ENCODE measurements around the gene CDK6.
A peak's percentile ranks its signal among the peaks of the same experiment; 100 is the strongest.
"Not testable (repeated sequence)": the region's sequence is repeated elsewhere in the genome, so short reads cannot be mapped to it uniquely, and the experiment has no call there.

CDK6 gene

DNA sequence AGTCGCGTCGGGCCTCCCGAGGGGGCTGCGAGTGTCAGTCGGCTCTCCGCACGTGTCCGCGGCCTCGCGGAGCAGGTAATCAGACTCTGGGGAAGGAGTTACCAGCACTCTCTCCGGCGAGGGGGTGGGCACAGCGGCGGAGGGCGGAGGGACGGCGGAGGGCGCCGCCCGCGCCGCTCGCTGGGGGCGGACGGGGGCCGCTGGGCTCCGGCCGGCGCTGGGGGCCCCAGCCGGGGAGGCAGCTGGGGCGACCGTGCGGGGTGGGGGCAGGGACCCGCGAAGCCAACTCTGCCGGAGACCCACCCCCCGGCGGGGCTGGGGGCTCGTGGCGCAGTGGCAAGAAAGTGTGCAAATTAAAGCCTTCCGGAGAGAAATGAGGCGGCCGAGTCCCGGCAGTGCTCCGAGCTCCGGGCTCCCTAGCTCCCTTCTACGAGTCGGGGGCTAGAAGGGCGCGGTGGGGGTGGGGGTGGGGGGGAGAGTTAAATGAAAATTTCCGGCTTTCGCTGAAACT lies at the start of gene CDK6:
TSS of gene CDK6 (minus strand) at position 85 of the 511 bp plus-strand sequence. CDS start 3,250 bp downstream, outside the sequence.
- H3K4me1 Mint-ChIP-seq, result peaks cover 29% of the 10 kb centered on the region
- H3K4me3 Mint-ChIP-seq, result peak within 1 kb of the TSS; percentile 95
- peak within 1 kb of the TSS; percentile 83 for H3K27ac Mint-ChIP-seq
- no peaks in the 10 kb centered on the region for H3K36me3 Mint-ChIP-seq
- H3K27me3 Mint-ChIP-seq, result no peaks in the 10 kb centered on the region
- H3K9me3 Mint-ChIP-seq, result no peaks in the 10 kb centered on the region
- ATAC-seq (ENCODE audit: low read depth), result peak; percentile 46
- DNase-seq (ENCODE audit: low spot score in 2 of 2), result peak; percentile 46 to 59

DNA sequence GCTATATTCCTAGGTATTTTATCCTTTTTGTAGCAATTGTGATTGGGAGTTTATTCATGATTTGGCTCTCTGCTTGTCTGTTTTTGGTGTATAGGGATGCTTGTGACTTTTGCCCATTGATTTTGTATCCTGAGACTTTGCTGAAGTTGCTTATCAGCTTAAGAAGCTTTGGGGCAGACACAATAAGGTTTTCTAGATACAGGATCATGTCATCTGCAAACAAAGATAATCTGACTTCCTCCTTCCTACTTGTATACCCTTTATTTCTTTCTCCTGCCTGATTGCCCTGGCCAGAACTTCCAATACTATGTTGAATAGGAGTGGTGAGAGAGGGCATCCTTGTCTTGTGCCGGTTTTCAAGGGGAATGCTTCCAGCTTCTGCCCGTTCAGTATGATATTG lies 49.7 kb upstream of the CDK6 start:
- not testable (repeated sequence) for ATAC-seq (ENCODE audit: low read depth); H3K4me3 Mint-ChIP-seq; H3K27me3 Mint-ChIP-seq

DNA sequence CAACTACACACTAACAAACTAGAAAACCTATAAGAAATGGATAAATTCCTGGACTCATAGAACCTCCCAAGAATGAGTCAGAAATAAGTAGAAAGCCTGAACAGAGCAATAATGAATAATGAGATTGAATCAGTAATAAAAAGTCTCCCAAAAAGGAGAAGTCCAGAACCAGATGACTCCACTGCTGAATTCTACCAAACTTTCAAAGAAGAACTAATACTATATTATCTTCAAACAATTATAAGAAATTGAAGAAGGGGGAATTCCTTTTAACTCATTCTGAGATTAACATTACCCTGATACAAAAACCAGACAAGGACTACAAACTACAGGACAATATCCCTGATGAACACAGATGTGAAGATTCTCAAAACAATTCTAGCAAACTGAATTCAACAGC lies 47.8 kb upstream of the CDK6 start:
- DNase-seq (ENCODE audit: low spot score in 2 of 2), result no peak
- no peaks in the 10 kb centered on the region for H3K4me1 Mint-ChIP-seq
- no peaks in the 10 kb centered on the region for H3K36me3 Mint-ChIP-seq
- no peak overlapping the region for H3K27ac Mint-ChIP-seq
- no peaks in the 10 kb centered on the region for H3K27me3 Mint-ChIP-seq
- peak; percentile 21 for ATAC-seq (ENCODE audit: low read depth)
- H3K9me3 Mint-ChIP-seq, result peaks cover 16% of the 10 kb centered on the region
- H3K4me3 Mint-ChIP-seq, result no peak overlapping the region

More for the DNA sequence above, 49.7 kb upstream of the CDK6 start:
- DNase-seq (ENCODE audit: low spot score in 2 of 2); H3K27ac Mint-ChIP-seq; H3K4me1 Mint-ChIP-seq; H3K36me3 Mint-ChIP-seq: not testable (repeated sequence)
- peaks cover 16% of the 10 kb centered on the region for H3K9me3 Mint-ChIP-seq

DNA sequence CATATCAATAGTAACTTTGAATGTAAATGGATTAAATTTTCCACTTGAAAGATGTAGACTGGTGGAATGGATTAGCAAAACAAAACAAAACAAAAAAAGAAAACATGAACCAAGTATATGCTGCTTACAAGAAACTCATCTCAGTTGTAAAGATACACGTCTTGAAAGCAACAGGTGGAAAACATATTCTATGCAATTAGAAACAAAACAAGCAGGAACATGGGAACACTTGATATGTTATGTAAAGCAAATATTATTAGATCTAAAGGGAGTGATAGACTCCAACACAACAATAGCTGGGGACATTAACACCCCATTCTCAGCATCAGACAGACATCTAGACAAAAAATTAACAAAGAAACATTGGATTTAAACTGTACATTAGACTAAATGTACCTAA lies 46.4 kb upstream of the CDK6 start:
- DNase-seq (ENCODE audit: low spot score in 2 of 2) (no peak), ATAC-seq (ENCODE audit: low read depth) (no peak)
- H3K27ac Mint-ChIP-seq, result no peak overlapping the region
- H3K27me3 Mint-ChIP-seq, result no peaks in the 10 kb centered on the region
- no peaks in the 10 kb centered on the region for H3K36me3 Mint-ChIP-seq
- H3K4me3 Mint-ChIP-seq, result no peak overlapping the region
- peaks cover 16% of the 10 kb centered on the region for H3K9me3 Mint-ChIP-seq
- no peaks in the 10 kb centered on the region for H3K4me1 Mint-ChIP-seq

DNA sequence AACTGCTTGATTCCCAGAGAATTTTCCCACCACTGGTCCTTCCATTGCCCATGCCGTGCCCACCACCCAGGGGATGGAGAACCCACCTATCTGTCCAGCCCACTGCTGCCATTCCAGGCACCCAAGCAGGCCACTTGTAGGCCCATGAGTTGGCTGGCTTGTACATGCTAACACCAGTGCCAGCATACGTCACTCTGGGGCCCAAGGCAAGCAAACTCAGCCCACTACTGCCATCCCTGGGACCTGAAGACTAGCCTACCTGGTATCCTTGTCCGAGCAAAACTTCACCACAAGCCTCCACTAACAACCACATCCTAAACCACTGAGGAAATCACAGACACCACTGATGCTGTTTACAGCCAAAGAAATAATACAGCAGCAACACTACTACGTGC lies 44.7 kb upstream of the CDK6 start:
- Mint-ChIP-seq H3K9me3 (peaks cover 14% of the 10 kb centered on the region), H3K4me1 (no peaks in the 10 kb centered on the region), H3K27ac (no peak overlapping the region), H3K36me3 (no peaks in the 10 kb centered on the region), H3K4me3 (no peak overlapping the region), H3K27me3 (no peaks in the 10 kb centered on the region)
- no peak for ATAC-seq (ENCODE audit: low read depth)
- DNase-seq (ENCODE audit: low spot score in 2 of 2), result no peak

DNA sequence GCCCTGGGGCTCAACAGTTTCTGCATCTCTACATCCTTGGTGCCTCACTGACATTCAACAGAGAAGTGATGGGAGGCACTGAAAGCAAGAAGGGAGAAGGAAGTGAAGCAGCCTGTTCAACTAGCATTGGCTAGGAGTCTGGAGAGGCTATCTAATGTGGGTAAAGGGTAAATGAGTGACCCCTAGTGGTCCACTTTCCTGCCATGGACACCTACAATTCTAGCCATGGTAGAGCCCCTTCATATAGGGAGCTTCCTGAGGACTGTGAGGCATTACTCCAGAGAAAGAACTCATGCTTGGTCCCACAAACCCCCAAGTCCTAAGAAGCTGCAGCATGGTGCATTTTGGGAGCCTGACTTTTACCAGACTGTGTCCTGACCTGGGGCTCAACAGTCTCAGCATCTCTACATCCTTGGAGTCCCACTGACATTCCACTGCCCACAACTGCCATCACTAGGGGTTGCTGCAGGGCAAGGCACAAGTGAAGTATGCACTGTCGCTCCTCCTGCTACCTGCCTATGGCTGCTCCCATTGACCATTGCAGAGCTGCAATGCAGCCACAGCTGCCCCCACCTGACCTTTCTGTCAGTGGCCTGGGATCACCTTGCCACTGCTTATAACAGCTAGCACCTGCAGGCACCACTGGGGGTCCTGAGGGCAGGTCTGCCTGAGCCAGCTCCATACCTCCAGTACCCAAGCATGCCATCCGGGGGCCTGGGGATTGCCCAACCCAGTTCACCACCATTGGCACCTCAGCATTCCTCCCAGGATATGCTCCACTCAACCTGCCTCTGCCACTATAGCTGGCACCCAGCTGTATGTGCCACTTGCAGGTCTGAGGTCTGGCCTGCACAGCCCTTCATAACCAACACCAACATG lies 44.1 kb upstream of the CDK6 start:
- Mint-ChIP-seq H3K27ac (no peak overlapping the region), H3K9me3 (peaks cover 12% of the 10 kb centered on the region), H3K27me3 (no peaks in the 10 kb centered on the region), H3K4me3 (no peak overlapping the region), H3K36me3 (no peaks in the 10 kb centered on the region), H3K4me1 (no peaks in the 10 kb centered on the region)
- no peak for ATAC-seq (ENCODE audit: low read depth)
- no peak for DNase-seq (ENCODE audit: low spot score in 2 of 2)

DNA sequence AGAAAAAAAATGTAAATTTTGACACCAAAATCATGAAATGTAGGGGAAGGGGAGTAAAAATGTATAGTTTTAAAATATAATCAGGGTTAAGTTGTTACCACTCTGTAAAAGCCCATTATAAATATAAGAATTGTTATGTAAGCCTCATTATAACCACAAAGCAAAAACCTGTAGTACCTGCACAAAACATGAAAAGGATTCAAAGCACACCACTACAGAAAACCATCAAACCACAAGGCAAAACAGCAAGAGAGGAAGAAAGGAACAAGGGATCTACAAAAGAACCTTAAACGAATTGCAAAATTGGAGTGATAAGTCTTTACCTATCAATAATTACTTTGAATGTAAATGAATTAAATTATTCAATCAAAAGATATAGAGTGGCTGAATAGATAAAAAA lies 41.0 kb upstream of the CDK6 start:
- ATAC-seq (ENCODE audit: low read depth) (no peak), DNase-seq (ENCODE audit: low spot score in 2 of 2) (no peak)
- Mint-ChIP-seq H3K27ac (no peak overlapping the region), H3K9me3 (peaks cover 7% of the 10 kb centered on the region), H3K27me3 (peaks cover under 1% of the 10 kb centered on the region), H3K36me3 (no peaks in the 10 kb centered on the region), H3K4me1 (no peaks in the 10 kb centered on the region), H3K4me3 (no peak overlapping the region)

DNA sequence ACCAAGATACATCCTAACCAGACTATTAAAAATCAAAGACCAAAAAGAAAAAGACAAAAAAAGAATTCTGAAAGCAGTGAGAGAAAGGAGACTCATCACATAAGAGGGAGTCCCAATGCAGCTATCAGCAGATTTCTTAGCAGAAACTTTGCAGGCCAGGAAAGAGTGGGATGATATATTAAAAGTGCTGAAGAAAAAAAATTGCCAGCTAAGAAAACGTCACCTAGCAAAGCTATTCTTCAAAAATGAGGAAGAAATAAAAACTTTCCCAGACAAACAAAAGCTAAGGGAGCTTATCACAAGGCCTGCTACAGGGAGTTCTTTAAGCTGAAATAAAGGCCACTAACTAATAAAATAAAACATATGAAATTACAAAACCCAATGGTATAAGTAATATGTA lies 40.5 kb upstream of the CDK6 start:
- peaks cover 4% of the 10 kb centered on the region for H3K9me3 Mint-ChIP-seq
- no peak for ATAC-seq (ENCODE audit: low read depth)
- no peaks in the 10 kb centered on the region for H3K36me3 Mint-ChIP-seq
- no peak for DNase-seq (ENCODE audit: low spot score in 2 of 2)
- no peaks in the 10 kb centered on the region for H3K4me1 Mint-ChIP-seq
- no peak overlapping the region for H3K27ac Mint-ChIP-seq
- peaks cover 2% of the 10 kb centered on the region for H3K27me3 Mint-ChIP-seq
- H3K4me3 Mint-ChIP-seq, result no peak overlapping the region

DNA sequence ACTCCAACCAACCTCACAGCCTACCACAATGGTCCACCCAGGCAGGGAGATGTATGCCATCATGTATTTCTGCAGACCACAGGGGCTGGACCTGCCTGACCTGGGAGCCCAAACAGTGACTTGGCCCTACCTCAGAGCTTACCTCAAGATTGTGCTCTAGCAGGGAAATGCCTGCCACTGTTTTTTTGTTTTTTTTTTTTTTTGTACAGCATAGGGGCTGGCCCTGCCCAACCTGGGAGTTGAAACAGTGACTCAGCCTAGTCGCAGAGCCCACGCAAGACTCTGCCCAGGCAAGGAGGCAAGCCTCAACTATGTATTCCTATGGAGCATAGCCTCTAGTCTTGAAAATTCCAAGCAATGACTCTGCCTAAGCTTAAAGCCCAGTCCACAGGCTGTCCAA lies 39.3 kb upstream of the CDK6 start:
- Mint-ChIP-seq H3K36me3 (no peaks in the 10 kb centered on the region), H3K4me3 (no peak overlapping the region), H3K27me3 (peaks cover 2% of the 10 kb centered on the region), H3K27ac (no peak overlapping the region), H3K9me3 (no peaks in the 10 kb centered on the region), H3K4me1 (no peaks in the 10 kb centered on the region)
- ATAC-seq (ENCODE audit: low read depth) (no peak), DNase-seq (ENCODE audit: low spot score in 2 of 2) (no peak)

DNA sequence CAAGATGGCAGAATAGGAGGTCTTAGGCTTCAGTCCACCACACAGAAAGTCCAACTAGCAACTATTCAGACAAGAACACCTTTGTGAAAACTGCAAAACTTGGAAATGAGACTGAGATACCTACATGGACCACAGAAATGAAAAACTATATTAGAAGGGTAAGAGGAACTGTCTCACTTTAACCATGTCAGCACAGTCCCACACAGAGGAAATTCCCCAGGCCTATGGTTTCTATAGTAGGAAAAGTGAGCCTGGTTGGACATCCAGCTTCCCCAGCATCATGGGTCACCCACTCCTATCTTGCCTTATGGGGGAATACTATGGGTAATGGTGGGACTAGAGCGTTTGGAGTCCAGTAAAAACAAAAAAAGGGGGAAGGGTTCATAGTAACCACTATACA lies 38.8 kb upstream of the CDK6 start:
- Mint-ChIP-seq H3K4me3 (no peak overlapping the region), H3K9me3 (no peaks in the 10 kb centered on the region), H3K4me1 (no peaks in the 10 kb centered on the region), H3K27ac (no peak overlapping the region), H3K27me3 (peaks cover 2% of the 10 kb centered on the region), H3K36me3 (no peaks in the 10 kb centered on the region)
- ATAC-seq (ENCODE audit: low read depth) (no peak), DNase-seq (ENCODE audit: low spot score in 2 of 2) (no peak)

DNA sequence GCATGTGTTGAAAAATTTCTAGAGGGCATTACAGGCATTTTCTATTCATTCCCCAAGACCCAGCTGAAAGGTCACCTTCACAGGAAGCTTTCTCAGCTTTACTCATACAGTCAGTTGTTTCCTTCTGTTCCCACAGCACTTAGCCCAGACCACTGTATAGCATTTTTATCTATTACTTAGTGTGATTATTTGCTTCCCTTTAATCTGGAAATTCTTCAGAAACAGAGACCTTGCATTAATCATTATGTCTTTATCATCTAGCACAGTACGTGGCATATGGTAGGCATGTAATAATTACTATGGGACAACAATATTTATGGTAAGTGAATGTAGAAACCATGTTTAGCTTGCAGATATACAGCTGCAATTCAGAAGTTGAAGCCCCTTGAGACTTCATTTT lies 38.2 kb upstream of the CDK6 start:
- Mint-ChIP-seq H3K4me1 (no peaks in the 10 kb centered on the region), H3K27me3 (peaks cover 3% of the 10 kb centered on the region), H3K9me3 (peaks cover 3% of the 10 kb centered on the region), H3K36me3 (peaks cover 3% of the 10 kb centered on the region), H3K4me3 (no peak overlapping the region), H3K27ac (no peak overlapping the region)
- DNase-seq (ENCODE audit: low spot score in 2 of 2), result no peak
- ATAC-seq (ENCODE audit: low read depth), result no peak

DNA sequence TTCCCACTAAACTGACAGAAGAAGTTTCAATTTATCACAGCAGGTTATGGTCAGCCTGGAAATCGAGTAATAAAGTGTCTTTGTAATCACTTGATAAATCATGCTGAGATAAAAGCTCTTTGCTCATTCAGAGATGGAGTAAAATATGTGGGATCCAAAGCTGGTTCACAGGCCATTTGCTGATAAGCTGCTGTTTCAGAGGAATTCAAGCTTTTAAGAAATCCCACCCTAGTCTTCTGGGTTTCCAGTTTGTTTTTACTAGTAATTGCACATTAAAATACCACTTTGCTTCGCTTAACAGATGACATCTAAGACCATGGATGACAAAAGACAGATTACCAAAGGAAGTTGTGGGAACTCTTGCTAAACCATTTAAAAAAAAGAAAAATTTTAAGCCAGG lies 37.4 kb upstream of the CDK6 start:
- no peak for DNase-seq (ENCODE audit: low spot score in 2 of 2)
- Mint-ChIP-seq H3K9me3 (peaks cover 4% of the 10 kb centered on the region), H3K27ac (no peak overlapping the region), H3K4me3 (no peak overlapping the region), H3K27me3 (peaks cover 3% of the 10 kb centered on the region), H3K4me1 (no peaks in the 10 kb centered on the region), H3K36me3 (peaks cover 4% of the 10 kb centered on the region)
- ATAC-seq (ENCODE audit: low read depth), result no peak

DNA sequence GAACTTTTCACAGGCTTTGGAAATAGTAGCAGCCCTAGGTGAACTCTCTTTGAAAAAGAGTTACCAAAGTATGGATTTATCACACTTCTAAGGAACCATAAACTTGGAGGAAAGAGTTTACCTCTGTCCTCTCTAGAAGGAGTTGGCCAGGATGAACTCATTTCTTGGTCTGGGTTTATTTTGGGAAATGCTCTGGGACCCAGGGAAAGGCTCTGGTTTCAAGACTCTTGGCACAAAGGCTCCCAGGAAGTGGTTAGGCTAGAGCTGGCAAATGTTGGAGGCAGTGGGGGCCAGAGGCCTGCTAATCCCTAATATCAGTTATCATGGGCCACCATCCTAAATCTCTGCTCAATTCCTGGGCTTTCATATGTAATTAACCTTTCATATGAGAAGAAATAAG lies 36.3 kb upstream of the CDK6 start:
- Mint-ChIP-seq H3K4me1 (no peaks in the 10 kb centered on the region), H3K27me3 (peaks cover 3% of the 10 kb centered on the region), H3K36me3 (peaks cover 4% of the 10 kb centered on the region), H3K9me3 (peaks cover 9% of the 10 kb centered on the region), H3K4me3 (no peak overlapping the region), H3K27ac (no peak overlapping the region)
- no peak for DNase-seq (ENCODE audit: low spot score in 2 of 2)
- ATAC-seq (ENCODE audit: low read depth), result no peak

DNA sequence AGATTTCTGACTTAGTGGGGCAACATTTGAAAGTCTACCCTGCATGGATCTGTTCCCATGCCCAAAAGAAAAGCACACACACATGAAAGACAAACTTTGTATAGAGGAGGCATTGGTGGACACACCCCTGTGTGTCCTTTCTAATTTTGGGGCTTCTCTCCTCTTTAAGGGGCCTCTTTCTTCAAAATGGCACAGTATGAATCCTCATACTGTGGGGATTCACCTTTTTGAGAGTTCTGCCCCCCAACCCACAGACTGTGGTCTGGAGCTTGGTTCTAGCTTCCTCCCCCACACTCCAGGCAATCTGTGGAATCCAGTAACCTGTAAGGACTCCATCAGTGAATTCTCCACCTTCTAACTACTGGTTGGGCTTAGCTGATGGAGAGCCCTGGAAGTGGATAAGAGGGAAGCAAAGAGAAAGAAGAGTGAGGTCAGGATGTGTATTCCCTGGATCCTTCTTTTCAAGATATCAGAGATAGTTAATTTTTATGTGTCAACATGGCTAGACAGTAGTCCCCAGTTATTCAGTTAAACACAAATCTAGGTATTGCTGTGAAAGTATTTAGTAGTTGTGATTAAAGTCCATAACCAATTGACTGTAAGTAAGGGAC lies 32.4 kb upstream of the CDK6 start:
- H3K27me3 Mint-ChIP-seq, result peaks cover 3% of the 10 kb centered on the region
- ATAC-seq (ENCODE audit: low read depth) (no peak), DNase-seq (ENCODE audit: low spot score in 2 of 2) (no peak)
- no peak overlapping the region for H3K4me3 Mint-ChIP-seq
- H3K27ac Mint-ChIP-seq, result no peak overlapping the region
- peaks cover 9% of the 10 kb centered on the region for H3K9me3 Mint-ChIP-seq
- H3K4me1 Mint-ChIP-seq, result no peaks in the 10 kb centered on the region
- H3K36me3 Mint-ChIP-seq, result peaks cover 4% of the 10 kb centered on the region

Data from memory B cell (primary cell).